Measurements from ENCODE around the gene NGFR. TPM values are rescaled to one million over a fixed set of nuclear protein-coding genes. Genes with fewer than 3 reads are reported as not detected.
A peak's percentile ranks its signal among the peaks of the same experiment; 100 is the strongest.

Gene NGFR
- total RNA-seq, 1 donor, result under 0.01 TPM

DNA sequence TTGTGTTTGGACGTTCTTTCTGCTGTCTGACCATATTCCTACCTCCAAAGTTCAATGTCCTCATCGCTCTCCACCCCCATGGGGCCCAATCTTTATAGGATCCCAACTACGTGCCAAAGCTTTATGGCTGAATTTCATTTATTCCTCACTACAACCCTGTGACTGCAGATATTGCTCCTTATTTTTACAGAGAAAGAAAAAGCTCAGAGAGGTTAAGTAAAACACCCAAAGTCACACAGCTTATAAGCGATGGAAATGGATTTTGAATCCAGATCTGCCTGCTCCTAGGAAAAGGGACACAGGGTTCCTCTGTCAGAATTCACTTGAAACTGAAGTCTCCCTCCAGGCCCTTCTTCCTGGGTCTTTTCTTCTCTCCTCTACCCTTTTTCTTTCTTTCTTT is 9.3 kb downstream of the NGFR start:
- no peak for DNase-seq (ENCODE audit: low read depth)
- no peak for TF ChIP-seq CTCF (IDR thresholded peaks at IDR 0.05; ENCODE audit: insufficient read depth, low read depth, low read length)

DNA sequence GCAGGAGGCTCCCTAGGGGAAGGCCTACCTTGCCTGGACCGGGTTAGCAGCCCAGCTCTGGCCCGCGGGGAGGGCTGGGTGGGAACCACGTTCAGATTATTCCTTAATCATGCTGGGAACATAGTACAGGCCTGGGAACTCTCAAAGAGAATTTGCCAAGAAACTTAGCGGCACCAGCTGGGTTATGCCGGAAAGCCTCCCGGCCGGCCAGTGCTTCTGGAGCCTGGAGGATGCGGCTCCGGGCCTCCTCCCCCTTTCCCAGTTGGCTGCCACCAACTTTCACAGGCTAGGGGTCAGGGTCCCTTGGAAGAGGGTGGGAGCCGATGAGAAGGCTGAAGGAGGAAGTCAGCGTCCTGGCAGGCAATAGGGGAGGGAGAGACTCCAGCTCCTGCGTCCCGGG is 10.8 kb downstream of the NGFR start:
- TF ChIP-seq CTCF (IDR thresholded peaks at IDR 0.05; ENCODE audit: insufficient read depth, low read depth, low read length), result no peak
- DNase-seq (ENCODE audit: low read depth), result no peak
- no peak overlapping the region for H3K4me3 ChIP-seq (ENCODE audit: low read depth, low read length)

More for the DNA sequence above, 9.3 kb downstream of the NGFR start:
- H3K4me3 ChIP-seq (ENCODE audit: low read depth, low read length), result no peak overlapping the region

- DNase-seq (ENCODE audit: low read depth), result no peak
- no peak for TF ChIP-seq CTCF (IDR thresholded peaks at IDR 0.05; ENCODE audit: insufficient read depth, low read depth, low read length)
- H3K4me3 ChIP-seq (ENCODE audit: low read depth, low read length), result no peak overlapping the region
Observed at GRCh38 chr17:49506282-49506681, 11.2 kb downstream of the NGFR start.

DNA sequence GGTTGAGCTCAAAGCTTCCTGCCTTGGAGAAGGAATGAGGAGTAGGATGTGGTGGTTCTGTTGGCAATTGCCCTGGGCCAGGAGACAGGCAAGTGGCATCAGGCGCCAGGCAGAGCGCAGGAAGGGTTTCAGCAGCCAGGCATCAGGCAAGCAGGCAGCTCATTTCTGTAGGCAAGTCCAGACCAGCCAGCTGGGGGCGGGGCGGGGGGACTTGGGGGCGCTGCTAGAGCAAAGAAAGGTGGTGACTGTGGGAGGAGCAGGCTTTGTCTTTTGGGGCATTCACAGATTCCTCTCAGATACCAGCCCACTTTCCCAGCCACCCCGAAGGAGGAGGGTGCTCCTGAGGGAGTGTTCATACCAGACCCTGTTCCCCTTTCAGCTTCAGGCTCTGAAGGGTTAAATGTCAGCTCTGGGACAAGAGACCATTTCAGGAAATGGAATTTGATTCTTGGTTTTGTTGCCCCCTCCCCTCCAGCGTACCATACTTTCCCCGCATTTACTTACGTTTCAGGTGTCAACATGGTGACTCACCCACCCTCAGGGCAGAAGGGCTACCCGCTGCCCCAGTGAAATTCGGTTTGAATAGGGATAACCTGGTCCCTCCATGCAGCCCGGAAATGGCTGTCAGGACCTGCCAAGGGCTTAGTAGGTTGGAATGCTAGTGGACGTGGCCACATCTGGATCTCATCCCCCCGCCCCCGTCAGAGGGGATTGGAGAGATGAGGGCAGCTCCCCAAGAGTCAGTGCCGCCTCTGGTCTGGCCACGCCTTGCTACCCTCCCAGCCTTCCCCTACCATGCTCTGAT is 13.2 kb downstream of the NGFR start:
- no peak for TF ChIP-seq CTCF (IDR thresholded peaks at IDR 0.05; ENCODE audit: insufficient read depth, low read depth, low read length)
- peak; percentile 48 for DNase-seq (ENCODE audit: low read depth)
- no peak overlapping the region for H3K4me3 ChIP-seq (ENCODE audit: low read depth, low read length)

- no peak for DNase-seq (ENCODE audit: low read depth)
- no peak overlapping the region for H3K4me3 ChIP-seq (ENCODE audit: low read depth, low read length)
- no peak for TF ChIP-seq CTCF (IDR thresholded peaks at IDR 0.05; ENCODE audit: insufficient read depth, low read depth, low read length)
Observed at GRCh38 chr17:49508866-49509587, 13.9 kb downstream of the NGFR start.

DNA sequence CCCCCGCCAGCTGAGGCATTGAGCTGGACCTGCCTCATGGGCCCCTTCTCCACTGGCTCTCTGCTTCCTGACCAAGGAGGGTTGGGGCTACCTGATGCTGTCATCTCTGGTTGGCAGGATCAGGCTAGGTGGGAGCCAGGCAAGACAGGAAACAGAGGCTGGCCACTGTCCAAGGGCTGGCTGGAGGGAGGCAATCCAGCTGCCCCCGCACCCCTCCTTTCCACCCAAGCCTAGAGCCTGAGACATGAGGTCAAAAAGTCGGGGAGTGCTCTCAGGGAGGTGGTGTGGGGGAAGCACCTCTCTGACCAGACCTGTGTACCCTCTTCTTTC is 14.5 kb downstream of the NGFR start:
- no peak for DNase-seq (ENCODE audit: low read depth)
- H3K4me3 ChIP-seq (ENCODE audit: low read depth, low read length), result no peak overlapping the region
- TF ChIP-seq CTCF (IDR thresholded peaks at IDR 0.05; ENCODE audit: insufficient read depth, low read depth, low read length), result no peak
